Omental fat pad (tissue), 4 donors: ENCODE results near the gene ANTKMT. TPM values are rescaled to one million over a fixed set of nuclear protein-coding genes. Genes with fewer than 3 reads are reported as not detected.

Experiments used
- ATAC-seq: fragments of 150-250 bp; one replicate; pipeline ENCODE4 v1.9.1; 2016; ENCODE audit warnings: mild to moderate bottlenecking, moderate library complexity; ENCODE audit not compliant: low FRiP score
- DNase-seq: peaks from one replicate; pipeline ENCODE4 v3.0.0-alpha.2; 2019; ENCODE audit warnings: low spot score
- total RNA-seq, 4 donors: library from RNA; depleted of rRNA; stranded (reverse); fragments of >200 nt; gene quantifications; one replicate each; pipeline ENCODE4 v1.1.0, GENCODE V29; 2016
- TF ChIP-seq, protein P1 (sequence below), 3 donors: fragments of 450-650 bp; IDR thresholded peaks; one replicate each; pipeline ENCODE4 v1.5.1; 2016 to 2017; ENCODE audit warnings: antibody characterized with exemption in 3 of 3, mild to moderate bottlenecking in 3 of 3, moderate library complexity in 2 of 3

The ANTKMT gene
- total RNA-seq, 4 donors from 2014 or later: 21.9 to 45.4 (median 36.2) TPM

DNA sequence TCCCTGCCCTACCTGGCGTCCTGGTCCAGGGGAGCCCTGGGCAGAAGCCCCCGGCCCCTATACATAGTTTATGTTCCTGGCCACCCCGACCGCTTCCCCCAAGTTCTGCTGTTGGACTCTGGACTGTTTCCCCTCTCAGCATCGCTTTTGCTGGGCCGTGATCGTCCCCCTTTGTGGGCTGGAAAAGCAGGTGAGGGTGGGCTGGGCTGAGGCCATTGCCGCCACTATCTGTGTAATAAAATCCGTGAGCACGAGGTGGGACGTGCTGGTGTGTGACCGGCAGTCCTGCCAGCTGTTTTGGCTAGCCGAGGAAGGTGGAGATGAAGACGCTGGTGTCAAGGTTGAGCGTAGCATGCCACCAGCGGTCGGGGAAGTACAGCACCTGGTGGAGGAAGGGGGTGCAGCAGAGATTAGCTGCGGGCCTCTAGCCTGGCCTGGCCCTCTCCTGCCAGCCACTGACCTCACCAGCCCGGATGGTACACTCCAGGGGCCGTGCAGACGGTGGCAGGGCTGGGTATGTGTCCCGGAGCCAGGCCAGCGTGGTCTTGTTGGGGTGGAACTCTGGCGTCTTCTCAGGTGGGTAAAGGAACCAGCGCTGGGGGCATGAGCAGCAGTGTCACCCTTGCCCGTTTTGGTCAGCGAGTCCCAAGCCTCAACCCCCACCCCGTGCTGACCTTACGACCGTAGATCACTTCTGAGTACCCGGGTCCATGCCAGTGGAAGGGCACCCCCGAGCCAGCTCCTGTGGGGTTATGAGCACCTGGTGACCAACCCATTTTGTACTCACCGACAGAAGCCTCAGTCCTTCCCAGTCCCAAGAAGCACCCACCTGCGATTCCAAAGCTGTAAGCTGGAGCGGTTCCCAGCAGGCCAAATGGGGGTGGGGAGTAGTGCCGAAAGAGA is 38.2 kb upstream of the ANTKMT start:
- TF ChIP-seq, protein P1, sequence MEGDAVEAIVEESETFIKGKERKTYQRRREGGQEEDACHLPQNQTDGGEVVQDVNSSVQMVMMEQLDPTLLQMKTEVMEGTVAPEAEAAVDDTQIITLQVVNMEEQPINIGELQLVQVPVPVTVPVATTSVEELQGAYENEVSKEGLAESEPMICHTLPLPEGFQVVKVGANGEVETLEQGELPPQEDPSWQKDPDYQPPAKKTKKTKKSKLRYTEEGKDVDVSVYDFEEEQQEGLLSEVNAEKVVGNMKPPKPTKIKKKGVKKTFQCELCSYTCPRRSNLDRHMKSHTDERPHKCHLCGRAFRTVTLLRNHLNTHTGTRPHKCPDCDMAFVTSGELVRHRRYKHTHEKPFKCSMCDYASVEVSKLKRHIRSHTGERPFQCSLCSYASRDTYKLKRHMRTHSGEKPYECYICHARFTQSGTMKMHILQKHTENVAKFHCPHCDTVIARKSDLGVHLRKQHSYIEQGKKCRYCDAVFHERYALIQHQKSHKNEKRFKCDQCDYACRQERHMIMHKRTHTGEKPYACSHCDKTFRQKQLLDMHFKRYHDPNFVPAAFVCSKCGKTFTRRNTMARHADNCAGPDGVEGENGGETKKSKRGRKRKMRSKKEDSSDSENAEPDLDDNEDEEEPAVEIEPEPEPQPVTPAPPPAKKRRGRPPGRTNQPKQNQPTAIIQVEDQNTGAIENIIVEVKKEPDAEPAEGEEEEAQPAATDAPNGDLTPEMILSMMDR (IDR thresholded peaks at IDR 0.05): no peak
- no peak for ATAC-seq
- no peak for DNase-seq

DNA sequence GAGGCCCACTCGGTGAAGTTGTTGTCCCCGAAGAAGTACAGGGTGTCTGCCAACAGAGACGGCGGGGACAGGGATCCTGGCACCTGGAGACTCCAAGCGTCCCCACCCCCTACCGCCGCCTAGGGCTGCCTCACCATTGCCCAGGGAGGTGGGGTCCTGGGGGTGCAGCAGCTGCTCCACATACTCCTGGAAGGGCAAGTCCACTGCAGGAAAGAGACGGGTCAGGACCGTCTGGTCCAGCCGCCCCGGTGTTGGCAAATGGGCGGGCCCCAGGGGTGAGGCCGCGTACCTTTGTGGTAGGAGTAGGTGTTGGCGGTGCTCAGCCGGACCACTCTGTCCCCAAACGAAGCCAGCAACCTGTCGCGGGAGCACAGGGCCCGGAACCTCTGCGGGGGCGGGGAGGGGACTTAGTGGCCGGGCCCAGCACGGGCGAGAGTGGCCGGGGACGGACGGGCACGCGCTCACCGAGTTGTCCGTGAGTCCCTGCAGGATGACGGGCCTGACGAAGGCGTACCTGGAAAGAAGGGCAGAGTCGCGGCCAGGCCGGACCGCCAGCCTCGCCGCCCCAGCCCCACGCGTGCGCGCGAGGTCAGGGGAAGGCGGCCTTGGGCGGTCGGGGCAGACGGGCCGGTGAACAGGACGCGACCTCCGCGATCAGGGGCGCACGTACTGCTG is 37.4 kb upstream of the ANTKMT start:
- DNase-seq: no peak
- TF ChIP-seq, protein P1 (IDR thresholded peaks at IDR 0.05): no peak
- ATAC-seq: no peak

DNA sequence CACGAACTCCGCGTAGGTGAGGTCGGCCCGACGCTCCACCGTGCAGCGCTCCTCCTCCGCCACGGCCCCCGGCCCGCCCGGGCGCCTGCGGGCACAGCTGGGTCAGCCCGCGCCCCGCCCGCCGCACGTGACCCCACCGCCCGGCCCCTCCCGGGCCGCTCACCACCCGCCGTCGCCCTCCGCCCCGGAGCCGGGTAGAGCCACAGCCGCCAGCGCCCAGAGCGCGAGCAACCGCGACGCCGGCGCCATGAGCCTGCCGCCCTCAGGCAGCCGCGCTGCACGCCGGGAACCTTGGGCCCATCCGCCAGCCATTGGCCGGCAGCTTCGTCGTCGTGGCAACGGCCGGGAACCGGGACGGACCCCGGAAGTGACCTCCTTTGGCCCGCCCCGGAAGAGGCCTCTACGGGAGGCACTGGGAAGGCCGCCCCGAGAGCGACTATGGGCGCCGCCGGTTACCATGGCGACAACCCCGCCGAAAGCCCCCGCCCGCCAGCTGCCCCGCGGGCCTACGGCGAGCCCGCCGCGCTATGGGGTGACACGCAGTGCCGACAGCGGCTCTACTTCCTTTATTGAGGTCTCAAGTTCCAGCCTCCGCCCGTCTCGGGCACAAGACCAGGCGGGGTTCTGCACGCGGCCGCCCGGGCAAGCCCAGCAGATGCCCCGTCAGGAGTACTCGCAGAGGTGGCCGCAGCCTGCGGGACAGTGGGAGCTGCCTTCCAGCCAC is 36.7 kb upstream of the ANTKMT start, which contains the start of gene JMJD8:
Gene JMJD8 (minus strand): TSS at position 264 of the 724 bp plus-strand sequence. CDS start 15 bp downstream, at position 249.
- DNase-seq (peak; percentile 76), ATAC-seq (peak; percentile 67)
- TF ChIP-seq, protein P1 (IDR thresholded peaks at IDR 0.05): no peak

DNA sequence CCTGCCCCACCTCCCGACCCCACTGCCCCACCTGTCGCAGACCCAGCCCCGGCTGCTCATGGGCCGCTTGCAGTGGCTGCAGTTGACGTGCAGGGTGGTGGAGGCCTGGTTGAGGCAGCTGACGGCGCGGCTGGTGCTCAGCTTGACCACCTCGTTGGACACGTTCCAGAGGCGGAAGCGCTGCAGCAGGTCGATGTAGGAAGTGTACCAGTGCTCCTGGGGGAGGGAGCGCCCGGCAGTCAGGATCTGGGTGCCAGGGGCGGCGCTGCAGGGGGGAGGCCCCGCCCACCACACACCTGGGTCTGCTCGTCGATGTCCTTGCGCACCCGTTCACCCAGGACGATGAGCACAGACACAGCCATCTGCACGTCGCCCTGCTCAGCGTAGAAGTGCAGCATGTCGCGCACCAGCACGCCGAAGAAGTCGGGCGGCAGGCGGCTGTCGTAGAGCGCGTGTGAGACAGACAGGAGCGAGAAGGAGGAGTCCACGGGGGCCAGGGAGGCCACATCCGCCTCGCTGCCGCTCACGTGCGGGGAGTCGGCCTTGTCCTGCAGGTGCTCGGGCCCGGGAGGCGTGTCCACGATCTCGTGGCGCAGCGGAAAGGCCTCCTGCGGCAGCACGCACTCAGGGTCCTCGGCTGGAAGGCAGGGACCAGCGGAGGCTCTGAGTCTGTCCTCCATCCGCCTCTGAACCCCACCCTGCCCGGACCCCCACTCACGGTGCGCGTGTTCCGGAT is 35.8 kb upstream of the ANTKMT start:
- TF ChIP-seq, protein P1 (IDR thresholded peaks at IDR 0.05): no peak
- ATAC-seq: no peak
- DNase-seq: no peak

DNA sequence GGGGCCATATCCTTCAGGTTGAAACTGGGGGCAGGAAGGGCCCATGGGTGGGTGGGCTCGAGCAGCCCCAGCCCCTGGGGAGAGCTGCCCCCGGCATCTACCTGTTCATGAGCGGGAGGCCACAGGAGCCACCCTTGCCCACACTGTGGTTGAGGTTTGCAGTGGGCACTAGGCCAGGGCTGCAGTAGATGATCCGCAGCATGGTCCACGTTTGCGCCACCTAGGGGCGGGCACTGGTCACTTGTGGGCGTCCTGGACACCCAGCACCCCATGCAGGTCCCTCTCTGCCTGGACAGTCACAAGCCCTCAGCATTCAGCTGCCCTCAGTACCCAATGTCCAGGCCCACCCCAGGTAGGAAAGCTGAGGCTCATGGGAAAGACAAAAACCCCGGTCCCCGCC is 35.0 kb upstream of the ANTKMT start:
- ATAC-seq (no peak), DNase-seq (no peak)
- TF ChIP-seq, protein P1 (IDR thresholded peaks at IDR 0.05): no peak
